Left ventricle myocardium inferior (tissue), 1 donor: Measurements from ENCODE around the gene P3H2. TPM values are rescaled to one million over a fixed set of nuclear protein-coding genes. Genes with fewer than 3 reads are reported as not detected.

Experiments used
- DNase-seq: peaks from one replicate; pipeline ENCODE4 v3.0.0-alpha.2; 2020
- H3K27ac ChIP-seq: fragments of 200-600 bp; replicated peaks from 2 replicates; pipeline ENCODE4 v1.8.0; 2021
- H3K27me3 ChIP-seq: fragments of 200-600 bp; 2 replicates; pipeline ENCODE4 v1.8.0; 2021; ENCODE audit warnings: low read depth
- H3K36me3 ChIP-seq: fragments of 200-600 bp; 2 replicates; pipeline ENCODE4 v1.8.0; 2021
- H3K4me1 ChIP-seq: fragments of 200-600 bp; 2 replicates; pipeline ENCODE4 v1.8.0; 2021
- H3K4me3 ChIP-seq: fragments of 200-600 bp; 2 replicates; pipeline ENCODE4 v1.8.0; 2021; ENCODE audit warnings: mild to moderate bottlenecking, moderate library complexity
- H3K9me3 ChIP-seq: fragments of 200-600 bp; replicated peaks from 2 replicates; pipeline ENCODE4 v1.8.0; 2021
- CTCF ChIP-seq: fragments of 200-600 bp; IDR thresholded peaks from 2 replicates; pipeline ENCODE4 v1.8.0; 2021; ENCODE audit warnings: antibody characterized with exemption, mild to moderate bottlenecking, borderline replicate concordance
- intact Hi-C: fragments of 100-400 bp; cut with micrococcal nuclease; formaldehyde crosslinking; loops from one replicate; pipeline ENCODE4 v1.11.0; 2022
- long read RNA-seq: library from polyadenylated mRNA; unstranded; transcript quantifications from one replicate; pipeline ENCODE4 v2.0.0, GENCODE V29; 2021
- total RNA-seq: library from RNA; stranded (reverse); fragmentation: NEBNext Ultra II Directional; extraction: Animal tissue kit (Norgen Biotek cat#: 25700); gene quantifications from one replicate; pipeline ENCODE4 v1.2.1, GENCODE V29; 2021
- donor health status: DM: no; HTN: yes; CAD: no; lungs with severe emphysema.

Gene P3H2
- 0.82 TPM for total RNA-seq
- long read RNA-seq, partial matches to known transcripts = 0 of 3 reads
- long read RNA-seq, other reads (novel, unspliced or antisense) = 0 of 3 reads

GRCh38 chr3:190120269-190121060 is at the start of gene P3H2:
TSS of gene P3H2 (minus strand) at chr3:190120897. CDS start at chr3:190120731, 166 bp downstream.
- intact Hi-C loops = no loop called here
- Histone ChIP-seq H3K27me3 (peaks cover 53% of the 10 kb centered on the region), H3K36me3 (no peaks in the 10 kb centered on the region), H3K27ac (peak within 1 kb of the TSS; percentile 71), H3K4me1 (peaks cover 21% of the 10 kb centered on the region), H3K9me3 (no peaks in the 10 kb centered on the region), H3K4me3 (peak within 1 kb of the TSS; percentile 89)
- DNase-seq = peak; percentile 80
- peak; percentile 60 for TF ChIP-seq CTCF

- peak overlapping the region; percentile 18 for H3K4me3 ChIP-seq
- H3K4me1 ChIP-seq = no peaks in the 10 kb centered on the region
- no peaks in the 10 kb centered on the region for H3K36me3 ChIP-seq
- H3K27ac ChIP-seq = no peak overlapping the region
- no peak for DNase-seq
- intact Hi-C loops = no loop called here
- H3K27me3 ChIP-seq = no peaks in the 10 kb centered on the region
- H3K9me3 ChIP-seq = no peaks in the 10 kb centered on the region
- no peak for TF ChIP-seq CTCF
These were observed 49.2 kb upstream of the P3H2 start for GRCh38 chr3:190169877-190170276.

GRCh38 chr3:190169243-190169642 is 48.5 kb upstream of the P3H2 start:
- no peaks in the 10 kb centered on the region for H3K27me3 ChIP-seq
- intact Hi-C loops = no loop called here
- no peaks in the 10 kb centered on the region for H3K4me1 ChIP-seq
- no peak overlapping the region for H3K27ac ChIP-seq
- no peak for DNase-seq
- no peak overlapping the region for H3K4me3 ChIP-seq
- H3K36me3 ChIP-seq = no peaks in the 10 kb centered on the region
- TF ChIP-seq CTCF = no peak
- no peaks in the 10 kb centered on the region for H3K9me3 ChIP-seq

GRCh38 chr3:190167936-190168680 is 47.4 kb upstream of the P3H2 start:
- H3K27me3 ChIP-seq = no peaks in the 10 kb centered on the region
- no peak overlapping the region for H3K4me3 ChIP-seq
- intact Hi-C loops = no loop called here
- H3K36me3 ChIP-seq = no peaks in the 10 kb centered on the region
- H3K4me1 ChIP-seq = no peaks in the 10 kb centered on the region
- no peaks in the 10 kb centered on the region for H3K9me3 ChIP-seq
- no peak for DNase-seq
- no peak for TF ChIP-seq CTCF
- no peak overlapping the region for H3K27ac ChIP-seq

GRCh38 chr3:190166948-190167347 is 46.3 kb upstream of the P3H2 start:
- Histone ChIP-seq H3K4me3 (no peak overlapping the region), H3K9me3 (no peaks in the 10 kb centered on the region), H3K27me3 (no peaks in the 10 kb centered on the region), H3K36me3 (no peaks in the 10 kb centered on the region), H3K4me1 (no peaks in the 10 kb centered on the region), H3K27ac (no peak overlapping the region)
- no peak for TF ChIP-seq CTCF
- no peak for DNase-seq
- intact Hi-C loops = no loop called here
